Measurements from ENCODE around the gene TP53RK. TPM values are rescaled to one million over a fixed set of nuclear protein-coding genes. Genes with fewer than 3 reads are reported as not detected.
"Not testable (repeated sequence)": the region's sequence is repeated elsewhere in the genome, so short reads cannot be mapped to it uniquely, and the experiment has no call there.

TP53RK gene
- total RNA-seq, 2 experiments from 2014 or later: 18.3 to 18.8 TPM

GRCh38 chr20:46688151-46689081 is 828 bp downstream of the TP53RK start:
- Mint-ChIP-seq H3K27me3 (no peaks in the 10 kb centered on the region), H3K27ac (peak overlapping the region; percentile 77), H3K4me1 (peaks cover 51% of the 10 kb centered on the region), H3K9me3 (no peaks in the 10 kb centered on the region), H3K4me3 (peak overlapping the region; percentile 91), H3K36me3 (ENCODE audit: low read depth) (peaks cover 48% of the 10 kb centered on the region)
- no peak for DNase-seq
- CTCF ChIA-PET: interaction anchor here (0.9 to 2.4 kb wide), 10 partner anchors 8 to 170 kb away, joined by 3 to 14 read pairs (median 4); no protein-coding TSS in a partner anchor
- POLR2A ChIA-PET: interaction anchor here (0.9 to 3.0 kb wide), 9 partner anchors 9 to 324 kb away, joined by 3 to 18 read pairs (median 4); partner anchors contain the start of gene ZNF334

- CTCF ChIA-PET: interaction anchor here (1.4 to 5.8 kb wide), 2 partner anchors 126 to 139 kb away, joined by 4 to 50 read pairs; no protein-coding TSS in a partner anchor
- peaks cover 48% of the 10 kb centered on the region for H3K4me1 Mint-ChIP-seq
Measured at GRCh38 chr20:46683939-46684750, 5.1 kb downstream of the TP53RK start.

GRCh38 chr20:46683668-46683938 is 5.6 kb downstream of the TP53RK start:
- no peaks in the 10 kb centered on the region for H3K27me3 Mint-ChIP-seq
- H3K27ac Mint-ChIP-seq: no peak overlapping the region
- peaks cover 48% of the 10 kb centered on the region for H3K4me1 Mint-ChIP-seq
- peaks cover 44% of the 10 kb centered on the region for H3K36me3 Mint-ChIP-seq (ENCODE audit: low read depth)
- CTCF ChIA-PET: interaction anchor here (1.4 to 5.8 kb wide), 3 partner anchors 125 to 139 kb away, joined by 4 to 50 read pairs (median 4); partner anchors contain the start of gene OCSTAMP
- DNase-seq: no peak
- H3K4me3 Mint-ChIP-seq: no peak overlapping the region
- POLR2A ChIA-PET: interaction anchor here (1.3 kb wide), 1 partner anchor 139 kb away, joined by 3 read pairs; no protein-coding TSS in a partner anchor
- H3K9me3 Mint-ChIP-seq: no peaks in the 10 kb centered on the region

More at GRCh38 chr20:46683939-46684750, 5.1 kb downstream of the TP53RK start:
- no peak for DNase-seq
- Mint-ChIP-seq H3K9me3 (no peaks in the 10 kb centered on the region), H3K27ac (no peak overlapping the region), H3K4me3 (no peak overlapping the region), H3K27me3 (no peaks in the 10 kb centered on the region), H3K36me3 (ENCODE audit: low read depth) (peaks cover 46% of the 10 kb centered on the region)
- POLR2A ChIA-PET: interaction anchor here (1.3 kb wide), 1 partner anchor 139 kb away, joined by 3 read pairs; no protein-coding TSS in a partner anchor

- Mint-ChIP-seq H3K36me3 (ENCODE audit: low read depth) (peaks cover 40% of the 10 kb centered on the region), H3K4me3 (no peak overlapping the region), H3K9me3 (no peaks in the 10 kb centered on the region), H3K4me1 (peaks cover 45% of the 10 kb centered on the region), H3K27me3 (no peaks in the 10 kb centered on the region), H3K27ac (no peak overlapping the region)
- no peak for DNase-seq
- ChIA-PET POLR2A (interaction anchor here (1.3 kb wide), 1 partner anchor 138 kb away, joined by 3 read pairs; no protein-coding TSS in a partner anchor), CTCF (interaction anchor here (1.2 to 5.8 kb wide), 6 partner anchors 121 to 168 kb away, joined by 3 to 50 read pairs (median 4); partner anchors contain the start of gene OCSTAMP)
Measured at GRCh38 chr20:46683011-46683667, 6.1 kb downstream of the TP53RK start.

GRCh38 chr20:46682063-46682821 is 7.0 kb downstream of the TP53RK start:
- Mint-ChIP-seq H3K27me3 (no peaks in the 10 kb centered on the region), H3K27ac (no peak overlapping the region), H3K4me3 (no peak overlapping the region), H3K36me3 (ENCODE audit: low read depth) (peaks cover 34% of the 10 kb centered on the region), H3K9me3 (no peaks in the 10 kb centered on the region), H3K4me1 (peaks cover 36% of the 10 kb centered on the region)
- ChIA-PET POLR2A (interaction anchor here (1.3 kb wide), 1 partner anchor 138 kb away, joined by 3 read pairs; no protein-coding TSS in a partner anchor), CTCF (interaction anchor here (1.1 to 5.8 kb wide), 7 partner anchors 8 to 167 kb away, joined by 3 to 50 read pairs (median 4); partner anchors contain the start of gene OCSTAMP)
- DNase-seq: no peak

- POLR2A ChIA-PET: interaction anchor here (1.6 to 2.5 kb wide), 2 partner anchors 8 to 136 kb away, joined by 8 to 11 read pairs; partner anchors contain the start of gene TP53RK
- Mint-ChIP-seq H3K4me3 (no peak overlapping the region), H3K9me3 (no peaks in the 10 kb centered on the region), H3K36me3 (ENCODE audit: low read depth) (peaks cover 26% of the 10 kb centered on the region), H3K4me1 (peaks cover 26% of the 10 kb centered on the region), H3K27ac (no peak overlapping the region), H3K27me3 (no peaks in the 10 kb centered on the region)
- CTCF ChIA-PET: interaction anchor here (0.6 to 5.8 kb wide), 17 partner anchors 8 to 956 kb away, joined by 3 to 50 read pairs (median 4); partner anchors contain the start of genes TP53RK and ZNF334
- peak; percentile 74 for DNase-seq
Measured at GRCh38 chr20:46681032-46681854, 8.0 kb downstream of the TP53RK start.

- H3K9me3 Mint-ChIP-seq: no peaks in the 10 kb centered on the region
- no peak overlapping the region for H3K27ac Mint-ChIP-seq
- H3K36me3 Mint-ChIP-seq (ENCODE audit: low read depth): peaks cover 20% of the 10 kb centered on the region
Measured at GRCh38 chr20:46680684-46681031, 8.6 kb downstream of the TP53RK start.

GRCh38 chr20:46678516-46678915 is 10.7 kb downstream of the TP53RK start:
- H3K36me3 Mint-ChIP-seq (ENCODE audit: low read depth): peaks cover 3% of the 10 kb centered on the region
- DNase-seq: no peak
- ChIA-PET POLR2A (interaction anchor here (2.5 kb wide), 1 partner anchor 11 kb away, joined by 11 read pairs; the partner anchor contains the start of gene TP53RK), CTCF (interaction anchor here (3.1 kb wide), 1 partner anchor 159 kb away, joined by 15 read pairs; no protein-coding TSS in a partner anchor)
- no peak overlapping the region for H3K4me3 Mint-ChIP-seq
- no peak overlapping the region for H3K27ac Mint-ChIP-seq
- H3K27me3 Mint-ChIP-seq: no peaks in the 10 kb centered on the region
- H3K9me3 Mint-ChIP-seq: peaks cover under 1% of the 10 kb centered on the region
- H3K4me1 Mint-ChIP-seq: peaks cover 8% of the 10 kb centered on the region

More at GRCh38 chr20:46680684-46681031, 8.6 kb downstream of the TP53RK start:
- ChIA-PET CTCF (interaction anchor here (0.6 to 5.8 kb wide), 14 partner anchors 8 to 955 kb away, joined by 3 to 50 read pairs (median 4); partner anchors contain the start of genes TP53RK and ZNF334), POLR2A (interaction anchor here (1.6 to 2.5 kb wide), 2 partner anchors 9 to 136 kb away, joined by 8 to 11 read pairs; partner anchors contain the start of gene TP53RK)
- H3K4me1 Mint-ChIP-seq: peaks cover 20% of the 10 kb centered on the region
- H3K4me3 Mint-ChIP-seq: no peak overlapping the region
- no peak for DNase-seq
- H3K27me3 Mint-ChIP-seq: no peaks in the 10 kb centered on the region

GRCh38 chr20:46677608-46678007 is 11.6 kb downstream of the TP53RK start:
- H3K4me3 Mint-ChIP-seq: no peak overlapping the region
- DNase-seq: no peak
- H3K4me1 Mint-ChIP-seq: peaks cover 8% of the 10 kb centered on the region
- peaks cover 5% of the 10 kb centered on the region for H3K9me3 Mint-ChIP-seq
- CTCF ChIA-PET: no interaction called here
- POLR2A ChIA-PET: no interaction called here
- no peaks in the 10 kb centered on the region for H3K36me3 Mint-ChIP-seq (ENCODE audit: low read depth)
- H3K27ac Mint-ChIP-seq: no peak overlapping the region
- peaks cover 2% of the 10 kb centered on the region for H3K27me3 Mint-ChIP-seq

GRCh38 chr20:46676649-46677316 is 12.5 kb downstream of the TP53RK start:
- DNase-seq; H3K27ac Mint-ChIP-seq; H3K36me3 Mint-ChIP-seq (ENCODE audit: low read depth); POLR2A ChIA-PET; H3K27me3 Mint-ChIP-seq; H3K4me3 Mint-ChIP-seq; H3K4me1 Mint-ChIP-seq; CTCF ChIA-PET; H3K9me3 Mint-ChIP-seq: not testable (repeated sequence)
